Keratinocyte (primary cell): ENCODE measurements around the gene SMAP1.

ENCODE experiments used
- CTCF ChIP-seq, 3 experiments: IDR thresholded peaks in 1 of 3; conservative IDR thresholded peaks in 1 of 3; optimal IDR thresholded peaks in 1 of 3; 2 replicates in 2 of 3; 3 replicates in 1 of 3; pipeline versions ENCODE3 to v1.5.1; 2011; ENCODE audit warnings: low read length in 3 of 3, mild to moderate bottlenecking in 3 of 3, moderate library complexity in 2 of 3, control low read depth in 1 of 3, inconsistent platforms in 1 of 3; ENCODE audit not compliant: insufficient read depth in 2 of 3; ENCODE audit errors: extremely low read depth in 1 of 3
- EZH2 ChIP-seq: IDR thresholded peaks from one replicate; pipeline ENCODE4 v1.6.1; 2012; ENCODE audit warnings: inconsistent platforms, mild to moderate bottlenecking, low read length, moderate library complexity

DNA sequence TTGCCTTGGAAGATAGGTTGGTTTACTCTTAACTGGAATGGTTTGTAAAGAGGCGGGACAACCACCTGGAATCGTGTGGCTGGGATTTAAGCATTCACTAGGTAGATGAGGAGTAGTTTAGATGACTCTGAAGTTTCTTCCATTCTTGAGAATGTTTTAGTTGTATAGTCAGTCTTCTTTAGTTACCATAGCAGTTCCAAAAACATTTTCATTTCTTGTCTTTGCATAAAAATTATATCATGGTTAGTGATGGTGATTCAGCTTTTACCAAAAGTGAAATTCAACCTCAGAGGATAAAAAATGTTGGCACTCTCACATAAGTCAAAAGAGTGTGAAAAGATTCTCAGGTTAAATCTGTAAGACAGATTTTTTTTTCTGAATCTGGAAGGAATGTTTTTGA lies 70.3 kb downstream of the SMAP1 start:
- TF ChIP-seq CTCF (optimal IDR thresholded peaks at IDR 0.05 in 1 of 3, IDR thresholded peaks at IDR 0.05 in 1 of 3, conservative IDR thresholded peaks at IDR 0.05 in 1 of 3; ENCODE audit: extremely low read depth in 1 of 3, insufficient read depth in 2 of 3, low read length in 3 of 3) (no peak), EZH2 (no peak)
